Neuronal stem cell (in vitro differentiated cells): Measurements from ENCODE around the gene PTPRG.

Experiments used
- DNase-seq: peaks from one replicate; pipeline ENCODE4 v3.0.0-alpha.2; 2013; ENCODE audit warnings: low spot score
- H2AFZ ChIP-seq: one replicate; pipeline ENCODE4 v1.6.1; 2013; ENCODE audit warnings: mild to moderate bottlenecking, low read length, inconsistent platforms
- H2AK5ac ChIP-seq: 2 replicates; pipeline ENCODE4 v1.6.1; 2013; ENCODE audit warnings: low read depth, mild to moderate bottlenecking, inconsistent platforms, low read length, moderate library complexity, mixed read lengths
- H2BK120ac ChIP-seq: 2 replicates; pipeline ENCODE4 v1.6.1; 2013; ENCODE audit warnings: low read depth, mild to moderate bottlenecking, inconsistent platforms, low read length, moderate library complexity, mixed read lengths
- H2BK12ac ChIP-seq: one replicate; pipeline ENCODE4 v1.6.1; 2013; ENCODE audit warnings: low read length, inconsistent platforms
- H2BK15ac ChIP-seq: 2 replicates; pipeline ENCODE4 v1.6.1; 2013; ENCODE audit warnings: mild to moderate bottlenecking, low read length, inconsistent platforms, mixed read lengths
- H2BK5ac ChIP-seq: one replicate; pipeline ENCODE4 v1.6.1; 2013; ENCODE audit warnings: inconsistent platforms, mild to moderate bottlenecking, low read length, moderate library complexity
- H3K14ac ChIP-seq: one replicate; pipeline ENCODE4 v1.6.1; 2013; ENCODE audit warnings: low read length, inconsistent platforms
- H3K18ac ChIP-seq: 2 replicates; pipeline ENCODE4 v1.6.1; 2013; ENCODE audit warnings: low read length, inconsistent platforms
- H3K23ac ChIP-seq: 2 replicates; pipeline ENCODE4 v1.6.1; 2013; ENCODE audit warnings: low read depth, mild to moderate bottlenecking, mixed read lengths, low read length, inconsistent platforms; ENCODE audit not compliant: poor library complexity
- H3K27ac ChIP-seq: replicated peaks from 3 replicates; pipeline ENCODE4 v1.5.1; 2013; ENCODE audit warnings: low read length, inconsistent platforms
- H3K27me3 ChIP-seq, 3 experiments: 2 replicates each; pipeline ENCODE4 v1.6.1; 2013; ENCODE audit warnings: low read length in 3 of 3, mild to moderate bottlenecking in 2 of 3, inconsistent platforms in 1 of 3, low read depth in 1 of 3, mixed read lengths in 1 of 3, moderate library complexity in 1 of 3; ENCODE audit not compliant: control insufficient read depth in 3 of 3, insufficient read depth in 3 of 3
- H3K36me3 ChIP-seq, 2 donors: replicated peaks in 1 of 2; 2 replicates each; pipeline ENCODE4 v1.6.1; 2013; ENCODE audit warnings: low read length in 2 of 2; ENCODE audit not compliant: control insufficient read depth in 2 of 2, insufficient read depth in 2 of 2
- H3K4ac ChIP-seq: 2 replicates; pipeline ENCODE4 v1.6.1; 2013; ENCODE audit warnings: inconsistent platforms, mild to moderate bottlenecking, low read length, moderate library complexity
- H3K4me1 ChIP-seq, 2 donors: 1 replicate in 1 of 2; 2 replicates in 1 of 2; pipeline ENCODE4 v1.6.1; 2013; ENCODE audit warnings: low read length in 2 of 2, low read depth in 1 of 2; ENCODE audit not compliant: control insufficient read depth in 2 of 2, insufficient read depth in 1 of 2
- H3K4me2 ChIP-seq: one replicate; pipeline ENCODE4 v1.6.1; 2013; ENCODE audit warnings: mild to moderate bottlenecking, low read length, inconsistent platforms; ENCODE audit not compliant: insufficient read depth, poor library complexity, severe bottlenecking
- H3K4me3 ChIP-seq, 2 donors: 2 replicates each; pipeline ENCODE4 v1.5.1; 2013; ENCODE audit warnings: low read length in 2 of 2, mild to moderate bottlenecking in 2 of 2, inconsistent platforms in 1 of 2, moderate library complexity in 1 of 2
- H3K79me1 ChIP-seq: one replicate; pipeline ENCODE4 v1.6.1; 2013; ENCODE audit warnings: low read depth, mild to moderate bottlenecking, inconsistent platforms, low read length, moderate library complexity
- H3K9ac ChIP-seq: one replicate; pipeline ENCODE4 v1.6.1; 2013; ENCODE audit warnings: mild to moderate bottlenecking, low read depth, low read length, inconsistent platforms; ENCODE audit not compliant: poor library complexity
- H3K9me3 ChIP-seq, 2 donors: replicated peaks in 1 of 2; 2 replicates each; pipeline versions ENCODE3 to v1.6.1; 2013; ENCODE audit warnings: low read length in 2 of 2, mild to moderate bottlenecking in 2 of 2, inconsistent platforms in 1 of 2, low read depth in 1 of 2, mixed read lengths in 1 of 2, moderate library complexity in 1 of 2; ENCODE audit not compliant: control insufficient read depth in 2 of 2, insufficient read depth in 1 of 2
- H4K8ac ChIP-seq: one replicate; pipeline ENCODE4 v1.6.1; 2013; ENCODE audit warnings: low read depth, mild to moderate bottlenecking, inconsistent platforms, low read length, moderate library complexity
- H4K91ac ChIP-seq: one replicate; pipeline ENCODE4 v1.6.1; 2013; ENCODE audit warnings: low read length, low read depth, mild to moderate bottlenecking, inconsistent platforms; ENCODE audit not compliant: poor library complexity
- WGBS, 2 donors: extraction: QIAGEN DNeasy Blood & Tissue Kit; methylation state at CpG; one replicate each; pipeline ENCODE4 v1.1.7; 2013; ENCODE audit warnings: missing lambda C conversion rate in 2 of 2, mixed read lengths in 1 of 2; ENCODE audit not compliant: insufficient read length in 2 of 2, insufficient replicate concordance in 1 of 2; ENCODE audit errors: extremely low coverage in 2 of 2; 5-methylcytosine and 5-hydroxymethylcytosine counted together

PTPRG gene

GRCh38 chr3:61875976-61876671, 314.8 kb downstream of the PTPRG start:
- no peak for DNase-seq
- H2BK120ac ChIP-seq, result no peak overlapping the region
- H2BK12ac ChIP-seq, result no peak overlapping the region
- no peak overlapping the region for H3K4me3 ChIP-seq
- H4K91ac ChIP-seq, result no peak overlapping the region
- H3K14ac ChIP-seq, result no peak overlapping the region
- no peaks in the 10 kb centered on the region for H3K79me1 ChIP-seq
- H3K36me3 ChIP-seq, result no peaks in the 10 kb centered on the region
- no peaks in the 10 kb centered on the region for H3K27me3 ChIP-seq
- no peak overlapping the region for H4K8ac ChIP-seq
- H2BK5ac ChIP-seq, result no peak overlapping the region
- no peak overlapping the region for H3K4ac ChIP-seq
- H3K4me1 ChIP-seq, result peaks cover 0 to 8% of the 10 kb centered on the region in 2 donors
- no peak overlapping the region for H3K4me2 ChIP-seq
- no peak overlapping the region for H3K18ac ChIP-seq
- no peak overlapping the region for H2BK15ac ChIP-seq
- no peak overlapping the region for H3K23ac ChIP-seq
- no peak overlapping the region for H2AK5ac ChIP-seq
- H3K9ac ChIP-seq, result no peak overlapping the region
- WGBS, 2 donors, result no CpG with 5 or more reads among the region's 4 CpGs
- no peaks in the 10 kb centered on the region for H3K9me3 ChIP-seq
- H2AFZ ChIP-seq, result no peak overlapping the region
- H3K27ac ChIP-seq, result no peak overlapping the region

- Histone ChIP-seq H2BK120ac (no peak overlapping the region), H3K4me1 (peaks cover 0 to 3% of the 10 kb centered on the region in 2 donors), H3K27me3 (no peaks in the 10 kb centered on the region), H3K14ac (no peak overlapping the region), H2BK15ac (no peak overlapping the region), H2BK5ac (no peak overlapping the region), H3K79me1 (no peaks in the 10 kb centered on the region), H3K18ac (no peak overlapping the region), H2AFZ (no peak overlapping the region), H2BK12ac (no peak overlapping the region), H3K9me3 (no peaks in the 10 kb centered on the region), H4K91ac (no peak overlapping the region), H3K23ac (no peak overlapping the region), H3K4ac (no peak overlapping the region), H2AK5ac (no peak overlapping the region), H4K8ac (no peak overlapping the region), H3K36me3 (no peaks in the 10 kb centered on the region), H3K4me3 (no peak overlapping the region), H3K27ac (no peak overlapping the region), H3K9ac (no peak overlapping the region), H3K4me2 (no peak overlapping the region)
- no CpG with 5 or more reads among the region's 2 CpGs for WGBS, 2 donors
- DNase-seq, result no peak
These were observed 315.4 kb downstream of the PTPRG start for GRCh38 chr3:61876797-61877196.

DNA sequence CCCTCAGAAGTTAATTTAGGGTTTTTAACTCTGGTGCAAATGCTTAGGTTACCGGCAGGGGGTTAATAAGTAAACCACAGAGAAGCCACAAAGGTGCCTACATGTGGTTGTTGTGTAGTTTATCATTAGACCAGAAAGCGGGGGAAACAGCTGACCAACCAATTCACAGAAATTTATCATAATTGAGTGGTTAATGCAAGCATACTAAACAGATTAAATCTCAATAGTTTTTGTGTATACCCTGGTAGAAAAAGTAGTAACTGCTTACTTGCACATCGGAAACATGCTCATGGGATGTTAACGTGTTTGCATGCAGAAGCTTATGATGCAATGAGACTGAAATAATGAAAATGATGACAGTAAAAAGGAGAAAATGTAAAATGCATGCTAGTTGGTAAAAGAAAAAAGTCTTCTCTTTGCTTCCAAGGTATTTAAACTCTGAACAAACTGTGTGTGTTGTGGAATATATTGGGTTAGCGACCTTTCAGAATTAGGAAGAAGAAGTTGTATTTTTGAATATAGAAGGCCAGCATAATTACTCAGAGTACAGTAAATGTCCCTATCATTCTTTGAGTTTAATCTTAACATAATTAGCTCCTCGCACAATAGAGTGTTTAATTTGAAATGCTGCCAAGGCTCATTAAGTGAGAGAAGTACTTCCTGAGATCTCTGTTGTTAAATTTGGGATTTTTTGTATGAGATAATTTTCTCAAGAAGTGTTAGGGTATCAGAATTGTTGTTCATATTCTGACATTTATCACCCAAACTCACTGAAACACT, 316.2 kb downstream of the PTPRG start:
- no peak for DNase-seq
- no peak overlapping the region for H3K18ac ChIP-seq
- H3K23ac ChIP-seq, result no peak overlapping the region
- no CpG with 5 or more reads among the region's 6 CpGs for WGBS, 2 donors
- H4K8ac ChIP-seq, result no peak overlapping the region
- H2BK5ac ChIP-seq, result no peak overlapping the region
- no peak overlapping the region for H2BK15ac ChIP-seq
- no peaks in the 10 kb centered on the region for H3K27me3 ChIP-seq
- no peak overlapping the region for H3K14ac ChIP-seq
- no peak overlapping the region for H2BK120ac ChIP-seq
- no peak overlapping the region for H3K4ac ChIP-seq
- no peak overlapping the region for H2BK12ac ChIP-seq
- H3K36me3 ChIP-seq, result no peaks in the 10 kb centered on the region
- no peaks in the 10 kb centered on the region for H3K79me1 ChIP-seq
- H3K4me3 ChIP-seq, result no peak overlapping the region
- peaks cover 0 to 1% of the 10 kb centered on the region in 2 donors for H3K4me1 ChIP-seq
- H3K9me3 ChIP-seq, result no peaks in the 10 kb centered on the region
- H2AK5ac ChIP-seq, result no peak overlapping the region
- no peak overlapping the region for H3K27ac ChIP-seq
- H3K4me2 ChIP-seq, result no peak overlapping the region
- H3K9ac ChIP-seq, result no peak overlapping the region
- H2AFZ ChIP-seq, result no peak overlapping the region
- no peak overlapping the region for H4K91ac ChIP-seq

GRCh38 chr3:61882253-61882652, 320.9 kb downstream of the PTPRG start:
- H3K9me3 ChIP-seq, result no peaks in the 10 kb centered on the region
- no peak overlapping the region for H2BK12ac ChIP-seq
- no peaks in the 10 kb centered on the region for H3K27me3 ChIP-seq
- H3K23ac ChIP-seq, result no peak overlapping the region
- H4K8ac ChIP-seq, result no peak overlapping the region
- no peak overlapping the region for H3K27ac ChIP-seq
- H3K14ac ChIP-seq, result no peak overlapping the region
- H3K9ac ChIP-seq, result no peak overlapping the region
- H3K4me3 ChIP-seq, result no peak overlapping the region
- no peak overlapping the region for H2BK5ac ChIP-seq
- no peaks in the 10 kb centered on the region for H3K4me1 ChIP-seq
- no peak for DNase-seq
- no peak overlapping the region for H3K4ac ChIP-seq
- no peak overlapping the region for H3K4me2 ChIP-seq
- no peak overlapping the region for H2BK120ac ChIP-seq
- no peaks in the 10 kb centered on the region for H3K36me3 ChIP-seq
- no peak overlapping the region for H3K18ac ChIP-seq
- no peak overlapping the region for H4K91ac ChIP-seq
- no peak overlapping the region for H2AK5ac ChIP-seq
- no peak overlapping the region for H2BK15ac ChIP-seq
- no peaks in the 10 kb centered on the region for H3K79me1 ChIP-seq
- no peak overlapping the region for H2AFZ ChIP-seq
